HL-60/S4 treated with phorbol 12-myristate 13-acetate at 8.2 ng/mL for 4 days and 3 days (cell line): ENCODE data around the gene RAD9A.

Experiments used
- in situ Hi-C: fragments of 300-500 bp; cut with MboI; formaldehyde crosslinking; loops from 2 replicates; pipeline ENCODE4 v1.15.0; 2022; ENCODE audit warnings: low sequenced_read_pairs

Gene RAD9A

GRCh38 chr11:67356864-67357561, 34.8 kb upstream of the RAD9A start:
- in situ Hi-C loops: no loop called here

DNA sequence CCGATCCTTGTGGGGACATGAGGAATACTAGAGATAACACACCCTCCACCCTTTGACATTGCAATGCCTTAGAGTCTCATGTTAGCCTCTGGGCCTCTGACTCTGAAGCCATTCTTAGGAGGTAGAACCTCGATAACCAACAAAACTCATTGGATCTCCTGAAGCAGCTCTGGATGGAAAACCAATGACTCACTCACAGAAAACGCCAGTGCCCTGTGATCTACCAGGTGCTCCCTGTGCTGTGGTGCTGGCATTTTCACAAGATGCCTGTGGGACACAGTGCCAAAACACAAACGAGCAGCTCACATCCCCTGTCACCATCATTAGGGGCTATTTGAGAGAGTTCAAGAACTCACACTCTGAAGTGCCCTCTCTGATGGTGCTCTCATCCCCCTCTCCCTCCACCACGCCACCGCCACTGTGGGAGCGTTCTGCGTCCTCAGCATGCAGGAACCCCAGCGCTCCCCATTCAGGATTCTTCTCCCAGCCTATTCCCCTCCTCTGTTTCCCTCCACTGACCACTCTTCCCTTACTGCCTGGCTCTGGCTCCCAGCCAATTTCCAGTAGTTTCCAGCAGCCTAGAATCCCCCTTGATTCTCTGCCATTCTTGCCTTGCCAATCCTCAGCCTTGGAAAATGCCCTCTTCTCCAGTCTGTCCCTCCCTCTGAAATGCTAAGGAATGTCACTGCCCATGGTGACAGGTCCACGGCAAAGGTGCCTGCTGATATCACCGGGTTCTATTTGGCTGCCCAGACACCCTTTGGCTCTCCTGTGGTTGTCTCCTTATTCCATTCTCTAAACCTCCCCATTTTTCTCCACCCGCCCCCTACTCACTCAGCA, 33.7 kb upstream of the RAD9A start:
- in situ Hi-C loops: no loop called here

- in situ Hi-C loops: no loop called here
Measured at GRCh38 chr11:67364169-67364568, 27.6 kb upstream of the RAD9A start.

DNA sequence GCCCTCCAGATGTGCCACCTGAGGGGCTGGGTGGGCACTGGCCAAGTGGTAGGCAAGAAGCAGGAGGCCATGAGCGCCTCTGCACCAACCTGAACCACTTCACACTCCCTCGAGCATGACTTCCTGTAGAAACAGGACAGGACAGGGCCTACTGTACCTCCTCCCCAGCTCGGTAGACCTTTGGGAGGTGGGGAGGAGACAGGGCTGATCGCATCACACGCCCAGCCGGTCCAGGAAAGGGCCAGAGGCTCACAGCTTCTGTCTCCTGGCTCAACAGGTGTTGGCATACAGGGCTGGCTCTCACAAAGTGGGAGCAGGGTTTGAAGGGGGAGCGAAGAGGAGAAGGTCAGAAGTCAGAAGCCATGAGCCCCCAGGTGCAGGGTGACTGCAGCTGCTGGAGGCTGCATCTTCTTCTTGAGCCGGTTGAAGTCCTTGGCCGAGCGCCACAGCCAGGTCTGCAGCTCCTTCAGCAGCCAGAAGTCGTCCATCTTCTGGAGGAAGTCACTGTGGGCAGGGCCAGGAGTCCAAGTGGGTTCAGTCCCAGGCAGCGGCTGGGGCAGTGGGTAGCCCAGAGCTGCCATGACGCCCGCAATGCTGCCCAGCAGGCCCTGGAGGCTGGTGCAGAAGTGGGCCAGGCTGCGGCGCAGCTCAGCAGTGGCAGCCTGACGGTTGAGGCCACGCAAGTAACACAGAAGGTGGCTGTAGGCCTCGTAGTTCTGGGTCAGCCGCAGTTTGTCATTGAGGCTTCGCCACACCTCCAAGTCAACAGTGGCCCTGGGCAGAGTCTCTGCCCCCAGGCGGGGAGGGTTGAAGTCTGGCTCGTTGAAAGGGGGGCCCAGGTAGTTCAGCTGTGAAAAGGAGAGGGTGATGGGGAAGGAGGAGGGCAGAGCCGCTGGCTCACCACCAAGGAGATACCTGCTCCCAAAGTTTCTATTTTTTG, 26.7 kb upstream of the RAD9A start:
- in situ Hi-C loops: no loop called here

GRCh38 chr11:67365736-67366444, 25.9 kb upstream of the RAD9A start:
- in situ Hi-C loops: no loop called here

- in situ Hi-C loops: no loop called here
Measured at GRCh38 chr11:67366546-67366945, 25.2 kb upstream of the RAD9A start.

DNA sequence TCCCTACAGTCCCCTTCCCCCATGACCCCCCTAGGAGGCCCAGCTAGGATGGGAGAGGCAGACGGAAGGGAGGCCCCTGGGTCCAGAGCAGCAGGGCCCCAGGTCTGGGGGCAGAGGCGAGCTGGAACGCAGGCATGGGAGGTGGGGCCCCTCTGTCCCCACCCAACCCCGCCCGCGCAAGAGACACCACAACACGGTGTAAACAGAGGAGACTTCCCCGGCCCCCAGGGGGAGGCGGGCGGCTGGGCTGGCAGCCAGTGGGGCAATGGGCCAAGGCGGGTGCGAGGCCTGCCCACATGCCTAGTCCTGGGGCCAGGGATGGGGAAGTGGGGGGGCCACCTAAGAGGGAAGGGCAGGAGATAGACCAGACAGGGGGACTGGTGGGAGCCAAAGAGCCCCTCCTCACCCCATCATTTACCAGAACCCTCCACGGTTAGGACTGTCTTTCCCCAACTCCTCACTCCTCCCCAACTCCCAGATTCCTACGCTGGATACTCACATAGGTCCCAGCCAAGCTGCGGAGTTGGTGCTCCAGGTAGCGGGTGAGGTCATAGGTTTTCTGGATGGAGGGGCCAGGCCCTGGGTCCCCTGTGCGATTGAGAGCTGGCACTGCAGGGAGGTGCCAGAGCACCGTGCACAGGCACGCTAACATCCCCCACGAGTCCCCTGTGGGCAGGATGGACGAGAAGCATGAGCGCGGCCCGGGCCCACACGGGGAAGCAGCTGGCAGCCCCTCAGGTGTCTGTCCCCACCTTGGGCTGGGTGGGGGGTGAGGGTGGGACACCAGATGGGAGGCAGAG, 24.6 kb upstream of the RAD9A start:
- in situ Hi-C loops: no loop called here

DNA sequence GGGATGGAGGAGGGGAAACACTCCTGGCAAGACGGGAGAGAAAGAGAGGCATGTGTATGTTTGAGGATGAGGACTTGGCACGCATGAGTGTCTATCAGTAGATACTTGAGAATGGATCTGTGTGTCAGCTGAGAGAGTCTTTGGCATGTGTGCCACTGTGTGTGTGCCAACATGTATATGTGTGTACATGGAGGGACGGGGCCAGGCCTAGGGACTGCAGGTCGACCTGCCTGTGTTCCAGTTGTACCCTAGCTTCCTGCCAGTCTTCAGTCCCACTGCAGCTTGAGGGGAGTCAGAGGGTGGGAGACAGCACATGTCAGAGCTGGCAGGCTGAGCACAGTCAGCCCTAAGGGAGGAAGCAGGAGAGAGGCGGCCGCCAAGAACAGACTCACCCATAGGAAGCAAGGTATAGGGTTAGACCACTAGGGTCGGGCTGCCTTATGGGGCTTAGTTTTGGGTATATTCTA, 24.0 kb upstream of the RAD9A start:
- in situ Hi-C loops: no loop called here

DNA sequence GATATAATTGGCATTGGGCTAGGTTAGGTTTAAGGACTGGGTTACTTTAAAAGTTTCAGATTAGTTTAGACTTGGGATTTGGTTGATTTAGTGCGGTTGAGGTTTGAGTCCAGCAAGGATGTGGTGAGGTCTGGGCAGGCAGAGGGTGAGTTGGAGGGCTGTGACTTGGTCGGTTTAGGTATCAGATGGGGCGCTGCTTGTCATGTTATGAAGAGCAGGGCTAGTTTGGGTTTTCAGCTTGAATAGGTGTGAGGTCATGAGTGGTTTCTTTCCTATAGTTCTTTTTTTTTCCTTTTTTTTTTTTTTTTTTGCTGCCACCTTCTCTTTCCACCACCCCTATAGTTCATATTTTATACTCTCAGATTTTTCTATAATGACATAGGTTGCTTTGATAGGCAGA, 23.2 kb upstream of the RAD9A start:
- in situ Hi-C loops: no loop called here

DNA sequence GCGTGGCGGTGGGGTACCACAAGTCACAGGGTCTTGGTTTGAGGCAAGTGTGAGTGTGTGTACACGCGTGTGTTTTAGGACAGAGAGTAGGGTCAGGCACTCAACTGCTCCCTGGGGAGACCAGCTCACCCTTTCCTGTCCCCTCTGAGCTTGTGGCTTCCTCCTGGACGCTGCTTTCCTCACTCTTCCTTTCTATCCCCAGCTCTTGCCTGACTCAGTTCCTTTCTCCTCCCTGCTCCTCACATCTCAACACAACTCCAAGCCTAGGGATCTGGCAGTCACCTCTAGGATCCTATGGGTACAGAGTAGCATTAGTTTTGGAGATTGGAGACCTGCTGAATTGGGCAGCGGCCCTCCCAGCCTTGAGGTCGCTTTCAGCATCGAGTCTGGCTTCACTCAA, 22.5 kb upstream of the RAD9A start:
- in situ Hi-C loops: no loop called here

DNA sequence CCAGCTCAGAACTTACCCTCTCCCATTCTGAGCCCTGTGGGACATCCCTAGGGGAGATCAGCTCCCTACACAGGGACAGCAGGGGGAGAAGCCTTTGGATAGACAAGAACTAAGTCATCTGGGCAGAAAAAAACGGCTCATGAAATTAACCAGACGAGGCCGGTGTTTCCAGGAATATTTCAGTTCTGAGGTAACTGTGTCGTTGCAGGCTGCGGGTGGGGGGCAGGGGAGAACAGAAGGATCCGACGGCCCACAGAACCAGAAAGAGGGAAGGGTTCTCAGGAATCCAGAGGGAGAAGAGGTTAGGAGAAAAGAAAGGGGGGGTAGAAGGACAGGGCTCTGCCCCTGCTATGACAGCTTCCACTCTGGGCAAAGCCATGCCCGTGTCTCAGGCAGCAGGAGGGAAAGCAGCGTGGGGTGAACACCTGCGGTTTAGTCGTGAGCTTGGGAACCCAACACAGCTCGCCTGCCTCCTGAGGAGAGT, 21.9 kb upstream of the RAD9A start:
- in situ Hi-C loops: no loop called here

DNA sequence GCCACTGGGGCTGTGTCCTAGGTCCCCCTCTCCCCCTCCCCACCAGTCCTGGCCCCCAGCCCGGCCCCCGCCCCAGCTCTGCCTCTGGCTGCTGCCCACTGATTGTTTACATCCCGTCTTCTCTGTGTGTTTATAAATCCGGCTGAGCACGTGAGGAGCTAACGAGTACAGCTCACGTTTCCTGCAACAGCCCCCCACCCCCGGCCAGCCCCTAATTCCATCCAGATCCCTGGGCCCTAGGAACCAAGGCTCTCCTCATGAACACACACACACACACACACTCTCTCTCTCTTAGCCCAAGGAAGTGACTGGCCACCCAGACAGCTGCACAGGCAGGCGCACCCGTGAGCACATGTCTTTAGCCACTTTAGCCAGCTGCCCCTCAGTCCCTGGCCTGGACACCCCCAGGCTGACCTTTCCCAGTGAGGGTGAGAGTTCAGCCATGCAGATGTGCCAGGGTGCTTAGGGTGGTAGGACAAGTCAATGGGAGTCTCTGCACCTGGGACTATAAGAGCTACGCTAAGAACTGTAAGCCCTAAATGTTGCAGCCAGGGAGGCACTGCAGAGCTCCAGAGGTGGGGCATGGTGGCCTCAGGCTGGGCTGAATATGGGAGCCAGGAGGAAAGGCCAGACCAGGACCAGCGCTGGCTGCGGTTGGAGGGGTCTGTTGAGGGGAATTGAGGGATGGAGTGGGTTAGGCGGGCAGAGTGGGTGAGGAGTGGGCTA, 21.3 kb upstream of the RAD9A start:
- in situ Hi-C loops: no loop called here

DNA sequence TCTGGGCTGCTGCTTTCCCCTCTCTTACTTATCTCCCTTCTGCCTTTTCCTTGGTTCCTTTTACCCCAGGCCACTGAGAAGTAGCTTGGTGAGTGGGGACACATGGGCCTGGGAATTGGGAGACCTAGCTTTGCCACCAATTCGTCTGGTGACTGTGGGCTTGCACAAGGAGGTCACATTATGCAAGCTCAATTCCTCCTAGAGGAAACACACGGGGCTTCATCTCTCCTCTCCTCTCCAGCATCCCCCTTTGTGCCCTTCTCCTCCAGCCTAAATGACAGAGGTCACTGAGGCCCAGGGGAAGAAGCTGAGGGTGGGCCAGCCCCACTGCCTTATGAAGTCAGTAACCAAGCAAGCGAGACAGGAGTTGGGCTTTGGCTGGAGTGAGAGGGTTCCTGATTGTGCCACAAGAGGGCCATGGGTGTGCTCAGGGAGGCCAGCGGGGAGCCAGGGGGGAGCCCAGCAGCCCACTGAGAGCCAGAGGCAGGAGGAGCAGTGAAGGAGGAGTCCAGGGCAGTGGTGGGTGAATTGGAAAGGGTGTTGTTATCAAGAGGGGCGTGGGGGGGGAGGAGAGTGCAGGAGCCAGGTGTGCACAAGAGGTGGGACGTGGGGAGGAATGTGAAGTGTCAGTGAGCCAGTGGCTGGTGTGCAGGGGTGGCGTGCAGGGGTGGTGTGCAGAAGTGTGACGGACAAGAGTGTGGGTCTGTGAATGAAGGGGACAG, 20.4 kb upstream of the RAD9A start:
- in situ Hi-C loops: no loop called here

- in situ Hi-C loops: no loop called here
Measured at GRCh38 chr11:67371911-67372320, 19.9 kb upstream of the RAD9A start.

GRCh38 chr11:67372321-67372992, 19.3 kb upstream of the RAD9A start:
- in situ Hi-C loops: no loop called here

- in situ Hi-C loops: no loop called here
Measured at GRCh38 chr11:67372993-67373647, 18.7 kb upstream of the RAD9A start, which contains the start of gene CLCF1. CLCF1 (minus strand) TSS chr11:67373598; CDS start chr11:67373539, 59 bp downstream.
